Epithelial cell of esophagus (primary cell): ENCODE data around the gene ZNF835.
A peak's percentile ranks its signal among the peaks of the same experiment; 100 is the strongest.

Experiments
- DNase-seq: peaks from one replicate; pipeline ENCODE4 v3.0.0; 2010; ENCODE audit warnings: low read depth
- H3K4me3 ChIP-seq: 2 replicates; pipeline ENCODE4 v1.5.1; 2011; ENCODE audit warnings: mild to moderate bottlenecking, low read length, control low read depth
- TF ChIP-seq, protein P1 (sequence below): IDR thresholded peaks from 2 replicates; pipeline ENCODE4 v1.5.1; 2011; ENCODE audit warnings: low read depth, mild to moderate bottlenecking, low read length, control low read depth, inconsistent platforms; ENCODE audit not compliant: insufficient read depth; ENCODE audit errors: missing control alignments

ZNF835 gene

DNA sequence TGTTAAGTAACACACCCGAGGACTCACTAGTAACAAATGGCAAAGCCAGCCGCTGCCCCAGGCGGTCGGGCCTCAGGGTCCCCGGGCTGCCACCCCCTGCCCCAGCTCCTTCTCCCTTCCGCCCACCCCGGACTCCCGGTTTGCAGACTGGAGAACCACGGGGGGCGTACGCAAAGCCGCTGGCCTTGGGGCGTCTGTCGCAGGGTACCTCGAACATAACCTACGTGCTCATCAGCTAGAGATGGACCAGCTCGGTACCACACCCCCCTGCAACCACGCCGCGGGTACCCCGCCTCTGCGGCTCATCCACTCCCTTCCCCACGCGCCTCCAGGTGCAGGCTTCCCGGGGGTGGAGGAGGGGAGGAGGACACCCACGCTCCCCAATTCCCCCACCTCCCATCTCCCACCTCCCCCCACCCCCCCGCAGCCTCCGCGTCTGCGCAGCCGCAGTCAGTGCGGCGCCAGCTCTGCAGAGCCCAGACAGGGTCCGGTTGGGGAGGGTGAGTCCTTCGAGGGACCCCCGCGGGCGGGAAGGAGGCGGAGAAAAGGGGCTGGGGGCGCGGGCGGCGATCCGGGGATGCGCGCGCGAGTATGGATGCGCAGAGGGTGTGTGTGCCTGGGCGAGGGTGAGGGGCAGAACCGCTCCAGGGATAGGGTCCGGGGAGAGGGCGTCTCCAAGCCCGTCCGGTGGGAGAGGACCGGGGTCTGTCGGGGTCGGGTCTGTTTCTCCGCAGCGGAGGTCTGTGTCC, 28.7 kb downstream of the ZNF835 start, which contains the start of gene SMIM17:
TSS of gene SMIM17 (plus strand) at position 449 of the 749 bp plus-strand sequence. CDS start 2,509 bp downstream, outside the sequence.
- TF ChIP-seq, protein P1, sequence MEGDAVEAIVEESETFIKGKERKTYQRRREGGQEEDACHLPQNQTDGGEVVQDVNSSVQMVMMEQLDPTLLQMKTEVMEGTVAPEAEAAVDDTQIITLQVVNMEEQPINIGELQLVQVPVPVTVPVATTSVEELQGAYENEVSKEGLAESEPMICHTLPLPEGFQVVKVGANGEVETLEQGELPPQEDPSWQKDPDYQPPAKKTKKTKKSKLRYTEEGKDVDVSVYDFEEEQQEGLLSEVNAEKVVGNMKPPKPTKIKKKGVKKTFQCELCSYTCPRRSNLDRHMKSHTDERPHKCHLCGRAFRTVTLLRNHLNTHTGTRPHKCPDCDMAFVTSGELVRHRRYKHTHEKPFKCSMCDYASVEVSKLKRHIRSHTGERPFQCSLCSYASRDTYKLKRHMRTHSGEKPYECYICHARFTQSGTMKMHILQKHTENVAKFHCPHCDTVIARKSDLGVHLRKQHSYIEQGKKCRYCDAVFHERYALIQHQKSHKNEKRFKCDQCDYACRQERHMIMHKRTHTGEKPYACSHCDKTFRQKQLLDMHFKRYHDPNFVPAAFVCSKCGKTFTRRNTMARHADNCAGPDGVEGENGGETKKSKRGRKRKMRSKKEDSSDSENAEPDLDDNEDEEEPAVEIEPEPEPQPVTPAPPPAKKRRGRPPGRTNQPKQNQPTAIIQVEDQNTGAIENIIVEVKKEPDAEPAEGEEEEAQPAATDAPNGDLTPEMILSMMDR, result no peak
- H3K4me3 ChIP-seq, result no peak within 1 kb of the TSS
- no peak for DNase-seq

DNA sequence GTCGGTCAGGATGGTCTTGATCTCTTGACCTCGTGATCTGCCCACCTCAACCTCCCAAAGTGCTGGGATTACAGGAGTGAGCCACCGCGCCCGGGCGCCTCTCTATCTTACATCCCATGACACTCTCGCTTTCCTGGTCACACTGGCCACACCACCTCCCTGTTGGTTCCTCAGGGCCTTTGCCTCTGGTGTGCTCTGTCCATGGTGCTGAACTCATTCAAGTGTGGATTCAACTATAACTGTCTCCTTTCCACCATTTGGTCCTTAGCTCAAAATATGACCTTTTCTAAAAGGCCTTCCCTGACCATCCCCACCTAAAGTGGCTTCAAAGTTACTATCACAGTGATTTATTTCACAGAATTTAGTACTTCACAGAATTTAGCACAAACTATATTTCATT, 32.3 kb downstream of the ZNF835 start:
- TF ChIP-seq, protein P1, result no peak
- peak; percentile 21 for DNase-seq
- H3K4me3 ChIP-seq, result no peak overlapping the region

DNA sequence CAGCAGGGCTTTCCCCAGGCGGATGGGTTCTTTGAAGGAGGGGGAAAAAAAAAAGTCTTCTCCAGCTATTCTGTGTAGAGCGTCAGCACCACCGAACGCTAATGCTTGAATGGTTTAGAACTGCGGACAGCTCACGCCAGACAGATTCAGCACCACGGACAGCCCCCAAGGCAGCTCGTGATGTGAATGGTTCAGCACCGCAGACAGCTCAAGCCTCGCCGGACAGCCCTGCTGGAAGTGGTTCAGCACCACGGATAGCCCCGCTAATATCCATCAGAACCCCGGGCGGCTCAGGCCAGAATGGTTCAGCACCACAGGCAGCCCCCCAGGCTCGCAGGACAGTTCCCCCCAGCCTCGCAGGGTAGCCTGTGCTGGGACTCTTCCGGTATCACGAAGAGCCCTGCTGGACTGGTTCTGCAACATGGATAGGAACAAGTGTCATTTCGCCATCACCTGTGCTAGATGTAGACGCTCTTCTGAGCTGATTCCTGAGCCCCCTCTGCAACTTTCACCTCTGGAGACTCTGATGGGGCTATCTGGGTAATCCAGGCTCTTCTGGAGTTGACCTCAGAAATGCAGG, 33.5 kb downstream of the ZNF835 start:
- DNase-seq, result peak; percentile 84
- no peak overlapping the region for H3K4me3 ChIP-seq

DNA sequence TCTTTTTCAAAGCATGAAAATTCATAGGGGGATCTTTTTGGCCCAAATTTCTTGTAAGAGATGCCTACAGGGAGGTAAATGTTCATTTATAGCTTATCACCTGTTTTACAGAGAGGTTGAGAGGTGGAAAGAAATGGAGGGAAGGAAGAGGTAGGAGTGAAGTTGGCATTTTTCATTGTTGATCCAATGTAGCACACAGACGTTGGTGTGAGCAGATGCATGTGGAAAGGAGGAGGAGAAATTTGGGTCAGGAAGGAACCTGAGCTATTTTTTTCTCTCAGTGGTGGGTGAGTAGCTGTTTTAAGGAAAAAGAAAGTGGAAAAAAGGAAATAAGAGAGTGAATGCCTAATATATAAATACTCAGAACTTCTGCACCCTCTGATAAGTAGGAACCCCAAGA, 38.5 kb downstream of the ZNF835 start:
- no peak for DNase-seq
- TF ChIP-seq, protein P1, result no peak

More for the DNA sequence above, 33.5 kb downstream of the ZNF835 start:
- TF ChIP-seq, protein P1, result no peak

DNA sequence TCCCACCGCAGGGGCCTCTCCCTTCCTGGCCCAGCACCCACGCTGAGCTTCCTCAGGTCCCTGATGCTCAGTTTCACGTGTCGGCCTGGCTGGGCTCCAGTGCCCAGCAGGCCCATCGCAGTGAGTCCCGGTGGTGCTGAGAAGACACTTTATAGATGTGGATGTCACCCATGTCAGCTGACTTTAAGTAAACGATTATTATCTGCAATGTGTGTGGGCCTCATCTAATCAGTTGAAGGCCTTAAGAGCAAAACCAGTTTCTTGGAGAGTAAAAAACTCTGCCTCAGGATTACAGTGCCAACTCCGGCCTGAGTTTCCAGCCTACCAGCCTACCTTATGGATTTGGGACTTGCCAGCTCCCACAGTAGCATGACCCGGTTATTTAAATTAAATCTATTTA, 45.8 kb downstream of the ZNF835 start:
- no peak overlapping the region for H3K4me3 ChIP-seq
- no peak for DNase-seq
- TF ChIP-seq, protein P1, result no peak

More for the DNA sequence above, 38.5 kb downstream of the ZNF835 start:
- H3K4me3 ChIP-seq, result no peak overlapping the region

DNA sequence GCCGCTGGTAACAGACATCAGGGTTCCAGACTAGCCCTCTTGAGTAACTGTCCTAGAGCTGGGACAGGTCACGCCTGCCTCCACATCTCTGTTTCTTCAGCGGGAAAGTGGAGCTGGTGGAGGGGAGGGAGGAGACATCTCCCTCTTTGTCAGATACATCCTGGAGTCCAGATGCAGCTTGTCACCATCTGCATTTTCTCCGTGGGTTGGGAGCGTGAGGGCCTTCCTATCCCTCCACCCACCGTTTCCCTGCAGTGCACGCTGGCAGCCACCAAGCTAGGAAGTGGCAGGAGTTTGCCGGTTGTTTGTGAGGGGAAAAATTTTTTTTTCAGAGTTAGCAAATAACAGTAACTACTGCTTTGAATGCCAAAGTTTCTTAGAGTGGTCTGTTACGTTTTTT, 48.6 kb downstream of the ZNF835 start:
- no peak for DNase-seq
- no peak overlapping the region for H3K4me3 ChIP-seq
- TF ChIP-seq, protein P1, result no peak
